22Rv1 (cell line): Measurements from ENCODE around the gene SLC38A10.

Experiments used
- H3K27ac ChIP-seq: fragments of 450-650 bp; 2 replicates; pipeline ENCODE4 v1.5.1; 2017
- ZFX ChIP-seq: fragments of 450-650 bp; IDR thresholded peaks from 2 replicates; pipeline ENCODE4 v1.6.1; 2017; ENCODE audit warnings: antibody characterized with exemption, borderline replicate concordance
- TF ChIP-seq, protein P1 (sequence below): fragments of 450-650 bp; IDR thresholded peaks from 2 replicates; pipeline ENCODE4 v1.5.1; 2017; ENCODE audit warnings: mild to moderate bottlenecking

SLC38A10 gene

DNA sequence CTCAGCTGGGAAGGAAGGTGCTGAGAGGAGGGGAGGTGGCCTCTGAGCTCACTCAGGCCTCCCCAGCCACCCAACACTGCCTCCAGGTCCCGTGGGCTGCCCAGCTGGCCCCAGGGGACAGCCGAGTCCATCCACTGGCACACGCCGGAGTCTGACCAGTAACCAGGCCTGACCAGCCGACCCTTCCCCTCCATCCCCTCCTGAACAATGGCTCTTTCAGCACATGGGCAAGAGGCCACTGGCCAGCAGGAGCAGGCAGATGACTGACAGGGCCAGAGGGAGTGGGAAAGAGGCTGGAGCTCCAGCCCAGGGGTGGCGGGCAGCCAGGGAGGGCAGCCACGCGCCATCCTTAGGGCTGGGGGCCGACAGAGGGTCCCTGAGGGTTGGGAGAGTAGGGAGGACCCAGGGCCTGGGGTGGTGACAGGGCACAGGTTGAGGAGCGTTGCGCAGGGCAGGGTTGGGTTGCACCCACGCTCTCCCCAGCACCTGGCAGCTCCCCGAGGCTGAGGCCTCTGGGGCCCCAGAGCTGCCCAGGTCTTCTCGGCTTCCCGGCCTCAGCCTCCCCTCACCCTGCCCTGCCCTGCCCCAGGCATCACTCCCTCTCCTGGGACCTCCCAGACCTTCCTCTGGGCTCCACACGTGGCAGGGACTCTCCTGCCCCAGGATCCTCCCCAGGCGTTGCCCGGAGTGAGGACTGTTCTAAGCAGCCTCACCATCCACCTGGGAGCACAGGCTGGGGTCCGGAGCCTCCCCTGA lies 20.2 kb upstream of the SLC38A10 start:
- TF ChIP-seq, protein P1, sequence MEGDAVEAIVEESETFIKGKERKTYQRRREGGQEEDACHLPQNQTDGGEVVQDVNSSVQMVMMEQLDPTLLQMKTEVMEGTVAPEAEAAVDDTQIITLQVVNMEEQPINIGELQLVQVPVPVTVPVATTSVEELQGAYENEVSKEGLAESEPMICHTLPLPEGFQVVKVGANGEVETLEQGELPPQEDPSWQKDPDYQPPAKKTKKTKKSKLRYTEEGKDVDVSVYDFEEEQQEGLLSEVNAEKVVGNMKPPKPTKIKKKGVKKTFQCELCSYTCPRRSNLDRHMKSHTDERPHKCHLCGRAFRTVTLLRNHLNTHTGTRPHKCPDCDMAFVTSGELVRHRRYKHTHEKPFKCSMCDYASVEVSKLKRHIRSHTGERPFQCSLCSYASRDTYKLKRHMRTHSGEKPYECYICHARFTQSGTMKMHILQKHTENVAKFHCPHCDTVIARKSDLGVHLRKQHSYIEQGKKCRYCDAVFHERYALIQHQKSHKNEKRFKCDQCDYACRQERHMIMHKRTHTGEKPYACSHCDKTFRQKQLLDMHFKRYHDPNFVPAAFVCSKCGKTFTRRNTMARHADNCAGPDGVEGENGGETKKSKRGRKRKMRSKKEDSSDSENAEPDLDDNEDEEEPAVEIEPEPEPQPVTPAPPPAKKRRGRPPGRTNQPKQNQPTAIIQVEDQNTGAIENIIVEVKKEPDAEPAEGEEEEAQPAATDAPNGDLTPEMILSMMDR: no peak
- TF ChIP-seq ZFX: no peak
- H3K27ac ChIP-seq: no peak overlapping the region

DNA sequence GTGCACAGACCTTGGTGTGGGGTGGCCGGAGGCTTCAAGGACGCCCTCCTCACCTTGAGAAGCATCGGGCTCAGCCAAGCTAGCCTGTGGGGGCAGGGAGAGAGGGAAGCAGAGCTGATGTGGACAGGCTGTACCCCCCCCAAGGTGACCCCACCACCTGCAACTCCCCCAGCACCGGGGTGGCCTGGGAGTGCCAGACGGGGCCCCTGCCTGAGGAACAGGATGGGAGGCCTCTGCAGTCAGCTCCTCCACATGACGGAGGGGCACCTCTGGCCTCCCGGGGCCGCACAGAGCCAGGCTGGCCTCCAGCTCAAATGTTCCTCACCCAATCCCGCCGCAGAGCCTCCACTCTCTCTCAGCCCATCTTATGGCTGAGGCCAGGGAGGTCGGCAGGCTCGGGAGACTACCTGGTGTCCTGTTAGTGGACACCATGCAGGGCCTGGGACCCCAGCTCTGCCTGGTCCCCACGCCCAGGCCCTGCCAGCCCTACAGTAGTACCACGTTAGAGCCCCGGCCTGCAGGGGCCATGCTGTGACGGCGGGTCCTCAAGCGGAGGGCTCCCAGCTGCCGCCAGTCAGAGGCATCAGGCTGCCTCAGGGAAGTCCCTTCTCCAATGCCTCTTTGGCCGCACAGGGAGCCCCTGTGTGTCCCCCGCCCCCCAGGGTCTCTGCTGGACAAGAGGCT lies 19.4 kb upstream of the SLC38A10 start:
- H3K27ac ChIP-seq: no peak overlapping the region
- TF ChIP-seq, protein P1: no peak
- no peak for TF ChIP-seq ZFX

DNA sequence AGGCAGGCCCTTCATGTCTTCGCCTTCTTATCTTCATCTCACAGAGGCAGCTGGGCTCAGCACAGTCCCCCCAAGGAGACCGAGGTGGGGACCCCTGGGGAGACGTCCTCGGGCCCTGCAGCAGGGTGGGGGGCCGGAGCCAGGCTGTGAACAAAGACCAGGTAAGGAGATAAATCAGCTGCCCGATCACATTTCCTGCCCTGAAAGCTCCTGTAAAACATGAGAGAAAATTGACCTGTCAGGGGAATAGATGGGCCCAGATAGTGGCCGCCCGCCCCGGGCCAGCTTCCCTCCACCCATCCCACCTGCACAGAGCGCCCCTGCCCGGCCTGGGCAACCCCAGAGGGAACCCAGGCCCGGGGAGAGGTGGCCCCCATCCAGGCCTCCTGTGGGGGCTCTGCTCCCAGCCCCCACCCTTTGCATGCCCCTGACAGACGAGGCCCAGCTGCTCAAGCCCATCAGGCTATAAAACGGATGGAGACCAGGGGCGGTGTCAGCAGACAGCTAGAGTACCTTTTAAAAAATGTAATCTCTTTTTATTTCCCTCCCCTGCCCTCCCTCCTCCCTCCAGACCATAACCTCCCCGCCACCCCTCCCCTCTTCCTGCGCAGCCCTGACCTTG lies 18.8 kb upstream of the SLC38A10 start:
- no peak overlapping the region for H3K27ac ChIP-seq
- TF ChIP-seq, protein P1: no peak
- TF ChIP-seq ZFX: no peak

DNA sequence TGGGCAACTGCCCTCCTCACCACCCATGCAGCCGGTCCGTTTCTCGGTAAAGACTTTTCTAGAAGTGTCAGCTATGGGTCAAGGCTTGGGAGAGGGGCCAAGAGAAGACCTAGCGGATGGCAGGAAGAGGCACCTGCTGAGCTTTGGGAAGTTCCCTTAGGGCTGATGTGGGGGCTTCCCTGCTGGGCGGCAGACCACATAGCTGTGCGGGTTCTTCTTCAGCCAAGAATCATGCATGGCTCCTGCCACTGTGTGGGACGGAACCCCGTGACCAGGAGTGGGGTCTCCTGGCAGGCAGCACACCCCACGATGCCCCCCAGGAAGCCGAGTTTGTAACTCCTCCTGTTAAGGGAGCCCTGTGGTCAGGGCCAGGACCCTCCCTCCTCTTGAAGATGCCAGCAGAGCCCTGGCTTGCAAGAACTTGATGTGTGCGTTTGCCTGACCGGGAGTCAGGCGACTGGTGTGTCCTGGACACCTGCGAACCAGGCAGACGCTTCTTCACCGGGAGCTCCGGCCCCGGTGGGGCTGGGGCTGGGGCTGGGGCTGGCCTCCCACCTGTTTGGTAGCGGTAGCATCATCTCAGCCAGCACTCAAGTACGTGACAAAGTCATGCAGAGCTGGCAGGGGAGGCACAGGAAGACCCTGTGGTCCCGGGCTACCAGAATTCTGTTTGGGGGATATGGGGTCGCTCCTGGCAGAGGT lies 17.7 kb upstream of the SLC38A10 start:
- TF ChIP-seq, protein P1: no peak
- no peak for TF ChIP-seq ZFX
- H3K27ac ChIP-seq: no peak overlapping the region

DNA sequence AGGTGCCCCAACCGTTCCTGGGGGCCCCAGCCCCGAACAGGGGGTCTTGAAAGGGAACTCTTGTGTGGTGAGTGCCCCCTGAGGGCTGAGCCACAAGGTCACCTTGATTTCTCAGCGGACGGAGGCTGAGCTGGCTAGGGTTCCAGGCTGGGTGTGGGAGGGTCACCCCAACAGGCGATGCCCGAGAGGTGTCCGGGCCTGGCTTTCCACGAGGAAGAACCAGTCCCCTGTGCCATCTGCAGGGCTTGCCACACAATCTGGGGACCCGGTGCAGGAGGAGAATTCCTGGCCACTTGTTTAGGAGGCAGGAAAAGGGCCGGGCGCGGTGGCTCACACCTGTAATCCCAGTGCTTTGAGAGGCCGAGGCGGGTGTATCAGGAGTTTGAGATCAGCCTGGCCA lies 16.8 kb upstream of the SLC38A10 start:
- no peak for TF ChIP-seq ZFX
- TF ChIP-seq, protein P1: no peak

DNA sequence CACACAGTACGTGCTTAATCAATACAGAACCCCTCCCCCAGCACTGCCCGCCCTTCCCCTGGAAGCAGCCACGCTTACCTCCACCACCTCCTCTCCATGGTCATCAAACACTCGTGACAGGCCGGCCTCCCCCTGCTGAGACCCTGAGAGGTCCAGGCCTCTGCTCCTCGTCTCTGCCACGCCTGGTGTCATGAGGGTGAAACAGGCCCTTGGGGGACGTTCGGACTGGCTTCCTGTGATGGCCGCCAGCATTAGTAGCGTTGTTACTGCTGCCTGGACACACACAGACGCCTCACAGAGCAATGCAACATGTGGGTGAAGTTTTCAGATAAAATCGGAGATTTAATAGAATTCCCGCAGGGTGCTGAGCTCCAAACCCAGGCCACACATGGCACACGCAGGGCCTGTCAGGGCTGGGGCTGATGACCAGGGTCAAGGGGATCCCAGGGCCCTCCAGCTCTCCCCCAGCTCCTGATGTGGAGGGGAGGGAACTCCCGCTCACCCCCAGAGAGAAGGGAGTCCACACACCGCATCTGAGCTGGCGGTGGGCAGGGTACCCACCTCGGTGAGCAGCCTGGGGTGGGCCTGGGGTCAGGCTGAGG lies 15.9 kb upstream of the SLC38A10 start:
- no peak for TF ChIP-seq ZFX
- TF ChIP-seq, protein P1: no peak
- no peak overlapping the region for H3K27ac ChIP-seq

More for the DNA sequence above, 16.8 kb upstream of the SLC38A10 start:
- H3K27ac ChIP-seq: no peak overlapping the region
